ENCODE measurements around the gene HOXC10.

The HOXC10 gene

GRCh38 chr12:53944907-53945847 is 39.8 kb upstream of the HOXC10 start:
- H3K4me3 ChIP-seq (ENCODE audit: low read depth, low read length), result no peak overlapping the region
- no peak for DNase-seq (ENCODE audit: low read depth)
- in situ Hi-C loops (cut with HindIII; ENCODE audit: low sequenced_read_pairs), result no loop called here
- TF ChIP-seq, protein P1, sequence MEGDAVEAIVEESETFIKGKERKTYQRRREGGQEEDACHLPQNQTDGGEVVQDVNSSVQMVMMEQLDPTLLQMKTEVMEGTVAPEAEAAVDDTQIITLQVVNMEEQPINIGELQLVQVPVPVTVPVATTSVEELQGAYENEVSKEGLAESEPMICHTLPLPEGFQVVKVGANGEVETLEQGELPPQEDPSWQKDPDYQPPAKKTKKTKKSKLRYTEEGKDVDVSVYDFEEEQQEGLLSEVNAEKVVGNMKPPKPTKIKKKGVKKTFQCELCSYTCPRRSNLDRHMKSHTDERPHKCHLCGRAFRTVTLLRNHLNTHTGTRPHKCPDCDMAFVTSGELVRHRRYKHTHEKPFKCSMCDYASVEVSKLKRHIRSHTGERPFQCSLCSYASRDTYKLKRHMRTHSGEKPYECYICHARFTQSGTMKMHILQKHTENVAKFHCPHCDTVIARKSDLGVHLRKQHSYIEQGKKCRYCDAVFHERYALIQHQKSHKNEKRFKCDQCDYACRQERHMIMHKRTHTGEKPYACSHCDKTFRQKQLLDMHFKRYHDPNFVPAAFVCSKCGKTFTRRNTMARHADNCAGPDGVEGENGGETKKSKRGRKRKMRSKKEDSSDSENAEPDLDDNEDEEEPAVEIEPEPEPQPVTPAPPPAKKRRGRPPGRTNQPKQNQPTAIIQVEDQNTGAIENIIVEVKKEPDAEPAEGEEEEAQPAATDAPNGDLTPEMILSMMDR (IDR thresholded peaks at IDR 0.05; ENCODE audit: low read depth, low read length, missing control alignments), result no peak

DNA sequence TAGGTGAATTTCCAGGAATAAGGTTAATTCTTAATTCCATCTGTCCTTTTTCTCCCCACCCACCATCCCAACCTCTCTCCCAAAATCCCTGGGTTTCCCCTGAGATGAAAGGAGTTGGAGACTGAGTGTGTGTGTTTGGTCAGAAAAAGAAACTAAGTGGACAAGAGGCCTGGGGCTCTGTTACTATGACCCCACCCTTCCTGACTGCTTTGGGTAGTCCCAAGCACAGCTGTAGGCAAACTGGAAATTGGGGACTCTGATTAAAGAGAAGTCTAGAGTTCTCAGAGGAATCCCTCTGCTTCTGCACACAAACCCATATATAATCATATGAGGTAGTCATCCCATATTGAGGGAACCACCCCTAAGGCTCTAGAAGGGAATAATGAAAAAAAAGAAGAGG is 37.2 kb upstream of the HOXC10 start:
- H3K4me3 ChIP-seq (ENCODE audit: low read depth, low read length), result no peak overlapping the region
- TF ChIP-seq, protein P1 (IDR thresholded peaks at IDR 0.05; ENCODE audit: low read depth, low read length, missing control alignments), result no peak
- DNase-seq (ENCODE audit: low read depth), result no peak
- in situ Hi-C loops (cut with HindIII; ENCODE audit: low sequenced_read_pairs), result no loop called here

DNA sequence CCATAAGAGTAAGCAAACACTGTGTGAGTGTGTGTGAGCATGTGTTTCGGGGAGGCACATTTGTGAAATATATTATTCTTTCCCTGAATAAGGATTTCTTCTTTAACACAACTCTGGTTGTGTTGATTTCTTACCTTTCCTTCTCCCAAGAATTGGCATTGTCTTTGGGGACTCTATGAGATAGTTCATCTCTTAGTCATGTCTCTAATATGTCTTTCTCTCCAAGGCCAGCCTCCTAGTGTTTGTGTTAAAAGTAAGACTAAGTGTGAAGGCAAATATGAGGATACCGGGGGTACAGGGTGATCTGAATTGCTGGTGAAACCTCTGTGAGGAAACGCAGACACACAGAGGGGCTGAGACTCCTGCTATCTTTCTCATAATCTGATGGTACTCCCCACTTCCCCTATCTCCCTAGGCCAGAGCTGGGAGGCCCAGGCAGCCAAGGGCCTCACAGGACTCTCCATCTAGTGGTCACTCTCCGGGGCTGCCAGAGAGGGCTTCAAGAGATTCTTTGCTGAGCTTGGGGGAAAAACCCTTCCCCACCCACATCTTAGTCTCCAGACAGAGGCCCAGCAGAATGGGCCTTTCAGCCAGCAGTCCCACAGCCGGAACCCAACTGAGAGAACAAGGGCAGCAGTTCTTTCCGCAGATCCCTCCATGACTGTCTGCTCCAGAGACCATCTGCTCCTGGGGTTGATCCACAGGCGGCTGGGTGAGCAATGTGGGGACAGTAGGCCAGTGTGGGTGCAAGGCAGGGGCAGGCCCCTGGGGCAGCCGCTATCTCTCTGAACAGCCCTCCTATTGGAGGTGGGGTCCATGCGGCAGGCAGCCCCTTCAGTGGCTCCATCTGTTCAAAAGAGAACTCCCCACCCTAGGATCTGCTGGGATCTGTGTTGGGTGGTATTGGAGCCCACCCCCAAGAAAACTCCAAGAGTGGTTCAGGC is 36.0 kb upstream of the HOXC10 start:
- TF ChIP-seq, protein P1 (IDR thresholded peaks at IDR 0.05; ENCODE audit: low read depth, low read length, missing control alignments), result no peak
- no peak for DNase-seq (ENCODE audit: low read depth)
- no peak overlapping the region for H3K4me3 ChIP-seq (ENCODE audit: low read depth, low read length)
- in situ Hi-C loops (cut with HindIII; ENCODE audit: low sequenced_read_pairs), result no loop called here

- TF ChIP-seq, protein P1 (IDR thresholded peaks at IDR 0.05; ENCODE audit: low read depth, low read length, missing control alignments), result no peak
- no peak for DNase-seq (ENCODE audit: low read depth)
- H3K4me3 ChIP-seq (ENCODE audit: low read depth, low read length), result no peak overlapping the region
- in situ Hi-C loops (cut with HindIII; ENCODE audit: low sequenced_read_pairs), result no loop called here
These were observed 35.1 kb upstream of the HOXC10 start for GRCh38 chr12:53949631-53950436.

- no peak for DNase-seq (ENCODE audit: low read depth)
- TF ChIP-seq, protein P1 (IDR thresholded peaks at IDR 0.05; ENCODE audit: low read depth, low read length, missing control alignments), result no peak
- in situ Hi-C loops (cut with HindIII; ENCODE audit: low sequenced_read_pairs), result no loop called here
- H3K4me3 ChIP-seq (ENCODE audit: low read depth, low read length), result no peak overlapping the region
These were observed 34.5 kb upstream of the HOXC10 start for GRCh38 chr12:53950437-53950773.

Data from astrocyte of the cerebellum (primary cell).